B cell (primary cell): Measurements from ENCODE around the gene ZDHHC14.

Source experiments
- EZH2 ChIP-seq: IDR thresholded peaks from 2 replicates; pipeline ENCODE4 v1.6.1; 2012; ENCODE audit warnings: borderline replicate concordance, low read depth, mild to moderate bottlenecking, moderate library complexity, low read length; ENCODE audit not compliant: insufficient read depth, poor library complexity, severe bottlenecking
- TF ChIP-seq, protein P1 (sequence below): fragments of 200-600 bp; IDR thresholded peaks from one replicate; pipeline ENCODE4 v1.8.0; 2022; ENCODE audit warnings: antibody characterized with exemption, mild to moderate bottlenecking

DNA sequence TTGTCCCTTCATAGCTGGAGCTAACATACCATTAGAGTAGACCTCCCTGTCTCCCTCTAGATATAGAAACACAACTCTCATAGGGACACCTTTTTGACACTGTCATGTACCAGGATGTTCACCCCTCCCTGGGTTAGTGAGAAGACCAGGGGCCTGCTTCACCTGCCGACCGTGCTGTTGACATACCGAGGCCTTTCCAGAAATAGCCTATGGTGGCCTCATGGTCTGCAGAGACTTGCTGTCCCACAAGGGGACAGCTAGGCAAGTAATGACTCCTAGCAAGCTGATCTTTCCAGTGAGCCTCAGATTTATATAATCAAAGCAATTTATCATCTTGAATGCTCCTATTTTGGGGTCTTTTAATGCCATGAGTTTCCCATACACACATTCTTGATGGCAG, 15.0 kb downstream of the ZDHHC14 start:
- TF ChIP-seq, protein P1, sequence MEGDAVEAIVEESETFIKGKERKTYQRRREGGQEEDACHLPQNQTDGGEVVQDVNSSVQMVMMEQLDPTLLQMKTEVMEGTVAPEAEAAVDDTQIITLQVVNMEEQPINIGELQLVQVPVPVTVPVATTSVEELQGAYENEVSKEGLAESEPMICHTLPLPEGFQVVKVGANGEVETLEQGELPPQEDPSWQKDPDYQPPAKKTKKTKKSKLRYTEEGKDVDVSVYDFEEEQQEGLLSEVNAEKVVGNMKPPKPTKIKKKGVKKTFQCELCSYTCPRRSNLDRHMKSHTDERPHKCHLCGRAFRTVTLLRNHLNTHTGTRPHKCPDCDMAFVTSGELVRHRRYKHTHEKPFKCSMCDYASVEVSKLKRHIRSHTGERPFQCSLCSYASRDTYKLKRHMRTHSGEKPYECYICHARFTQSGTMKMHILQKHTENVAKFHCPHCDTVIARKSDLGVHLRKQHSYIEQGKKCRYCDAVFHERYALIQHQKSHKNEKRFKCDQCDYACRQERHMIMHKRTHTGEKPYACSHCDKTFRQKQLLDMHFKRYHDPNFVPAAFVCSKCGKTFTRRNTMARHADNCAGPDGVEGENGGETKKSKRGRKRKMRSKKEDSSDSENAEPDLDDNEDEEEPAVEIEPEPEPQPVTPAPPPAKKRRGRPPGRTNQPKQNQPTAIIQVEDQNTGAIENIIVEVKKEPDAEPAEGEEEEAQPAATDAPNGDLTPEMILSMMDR, result no peak
- TF ChIP-seq EZH2, result no peak
